Heart left ventricle (tissue), 16 donors: Measurements from ENCODE around the gene LDAF1. TPM values are rescaled to one million over a fixed set of nuclear protein-coding genes. Genes with fewer than 3 reads are reported as not detected.
"Not testable (repeated sequence)": the region's sequence is repeated elsewhere in the genome, so short reads cannot be mapped to it uniquely, and the experiment has no call there.

Experiments
- ATAC-seq, 4 donors: fragments of 200-7000 bp; cut with Tn5 transposase; one replicate each; pipeline ENCODE4 v1.9.1; 2020 to 2022; ENCODE audit warnings: moderate library complexity in 4 of 4, mild to moderate bottlenecking in 3 of 4, moderate number of reproducible peaks in 1 of 4
- DNase-seq, 5 donors: peaks; one replicate each; pipeline ENCODE4 v3.0.0-alpha.2; 2020
- H3K27ac ChIP-seq, 12 donors: fragments of 200-600 bp; sonication (generic) in 4 of 12; one replicate each; pipeline versions ENCODE4 v1.5.0 to v1.8.0; 2016 to 2022; ENCODE audit warnings: mild to moderate bottlenecking in 2 of 12
- H3K27me3 ChIP-seq, 9 donors: fragments of 200-600 bp; sonication (generic) in 2 of 9; one replicate each; pipeline versions ENCODE4 v1.5.1 to v1.8.0; 2016 to 2022; ENCODE audit warnings: mild to moderate bottlenecking in 3 of 9
- H3K36me3 ChIP-seq, 9 donors: fragments of 200-600 bp; sonication (generic) in 2 of 9; one replicate each; pipeline versions ENCODE4 v1.5.0 to v1.8.0; 2018 to 2022; ENCODE audit warnings: mild to moderate bottlenecking in 2 of 9
- H3K4me1 ChIP-seq, 12 donors: fragments of 200-600 bp; sonication (generic) in 4 of 12; one replicate each; pipeline versions ENCODE4 v1.5.0 to v1.8.0; 2016 to 2022; ENCODE audit warnings: mild to moderate bottlenecking in 3 of 12
- H3K4me3 ChIP-seq, 12 donors: fragments of 200-600 bp; sonication (generic) in 4 of 12; one replicate each; pipeline versions ENCODE4 v1.5.0 to v1.8.0; 2017 to 2022; ENCODE audit warnings: mild to moderate bottlenecking in 9 of 12, moderate library complexity in 4 of 12
- H3K9me3 ChIP-seq, 12 donors: fragments of 200-600 bp; sonication (generic) in 4 of 12; one replicate each; pipeline versions ENCODE4 v1.5.0 to v1.8.0; 2016 to 2022; ENCODE audit warnings: mild to moderate bottlenecking in 1 of 12
- POLR2A ChIP-seq, 2 donors: fragments of 450-650 bp; IDR thresholded peaks; one replicate each; pipeline ENCODE4 v1.6.1; 2017; ENCODE audit warnings: antibody characterized with exemption in 2 of 2, mild to moderate bottlenecking in 2 of 2, moderate library complexity in 2 of 2
- WGBS, 4 donors: extraction: QIAGEN DNeasy Blood & Tissue Kit in 2 of 4; methylation state at CpG; one replicate each; pipeline versions ENCODE4 v1.1.5 to v1.1.7; 2013 to 2018; 5-methylcytosine and 5-hydroxymethylcytosine counted together
- intact Hi-C, 10 donors: fragments of 100-400 bp; cut with DNase I; formaldehyde crosslinking; loops; one replicate each; pipeline versions ENCODE4 v1.11.1 to v1.14.2; 2022
- polyA plus RNA-seq, 2 donors: library from polyadenylated mRNA; stranded (reverse); fragments of 200-250 nt; gene quantifications; one replicate each; pipeline ENCODE4 v1.2.3, GENCODE V29; 2013
- total RNA-seq, 9 donors: library from RNA; depleted of rRNA in 2 of 9; stranded (reverse); fragments of >200 nt in 2 of 9; fragmentation: NEBNext Ultra II Directional in 3 of 9; extraction: Animal tissue kit (Norgen Biotek cat#: 25700) in 3 of 9; gene quantifications; one replicate each; pipeline versions ENCODE4 v1.1.0 to v1.2.4, GENCODE V29; 2016 to 2023
- TF ChIP-seq, protein P1 (sequence below), 12 donors: fragments of 200-600 bp; sonication (generic) in 4 of 12; IDR thresholded peaks; one replicate each; pipeline versions ENCODE4 v1.5.0 to v1.8.0; 2018 to 2022; ENCODE audit warnings: antibody characterized with exemption in 12 of 12, mild to moderate bottlenecking in 5 of 12
- donor health status: ischemic (EF 13 %, LVEDD 7.1; RV severe dilation, severe dysfunction).
- donor health status: healthy with polysubstance abuse.
- donor health status: DM: no; HTN: yes; CAD: no.
- donor health status: DM: no; HTN: no; CAD: no.
- donor health status: ischemic (EF 25% LVEDD 6.9; RV normal size, moderate dysfunction).
- donor health status: ischemic (EF 25% LVEDD 5.7; RV mildly dilated, moderate dysfunction).
- donor health status: healthy.
- donor health status: DM: yes; HTN: yes; CAD: no.
- donor health status: ischemic (EF 35%, LVEDD 5.7; RV mildly dilated, moderate dysfunction).
- donor health status: nonischemic (EF 11% LVEDD 7.7; RV severe dilation, severe dysfunction).
- donor health status: DM: yes; HTN: yes; CAD: no.
- donor health status: PGD.
- donor health status: ischemic (EF 29% LVEDD 5.4; RV normal size, mild dysfunction).
- donor health status: nonischemic (EF 23%, LVEDD 6.1; RV moderate dilation, normal function).

The LDAF1 gene
- total and polyA plus RNA-seq, 11 donors: 31.0 to 334 (median 138) TPM

DNA sequence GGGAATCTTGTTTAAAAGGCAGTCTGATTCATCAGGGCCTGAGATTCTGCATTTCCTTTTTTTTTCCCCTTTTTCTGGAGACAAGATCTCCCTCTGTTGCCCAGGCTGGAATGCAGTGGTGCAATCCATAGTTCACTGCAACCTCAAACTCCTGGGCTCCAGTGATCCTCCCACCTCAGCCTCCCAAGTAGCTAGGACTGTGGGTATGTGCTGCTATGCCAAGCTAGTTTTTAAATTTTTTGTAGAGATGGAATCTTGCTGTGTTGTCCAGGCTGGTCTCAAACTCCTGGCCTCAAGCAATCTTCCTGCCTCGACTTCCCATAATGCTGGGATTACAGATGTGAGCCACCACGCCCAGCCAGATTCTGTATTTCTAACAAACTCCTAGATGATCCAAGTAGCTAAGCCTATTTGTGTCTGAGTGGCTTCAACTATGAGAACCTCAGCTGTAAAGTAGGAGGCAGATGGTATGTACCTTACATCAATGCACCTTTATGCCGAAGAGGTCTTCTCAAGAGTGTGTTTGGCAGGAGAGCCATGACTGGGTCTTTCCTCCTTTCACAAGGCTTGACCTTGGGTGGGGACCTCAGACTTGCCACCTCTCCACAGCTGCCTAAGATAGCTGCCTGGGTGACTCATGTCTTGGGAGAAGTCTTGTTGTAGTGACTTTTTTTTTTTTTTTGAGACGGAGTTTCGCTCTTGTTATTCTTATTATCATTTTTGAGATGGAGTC lies 10.9 kb downstream of the LDAF1 start:
- H3K4me1 ChIP-seq: peaks cover 0 to 21% (median 0%) of the 10 kb centered on the region in 12 donors
- 86 to 95% (median 91%) methylated on average over 5 of the region's 5 CpGs for WGBS, 4 donors
- intact Hi-C loops: loop anchor here in 1 of 10 donors (10.0 kb wide), 1 partner anchor 1025 kb away; no protein-coding TSS in a partner anchor
- no peaks in the 10 kb centered on the region for H3K9me3 ChIP-seq
- H3K27ac ChIP-seq: no peak overlapping the region
- TF ChIP-seq POLR2A (IDR thresholded peaks at IDR 0.05): no peak
- TF ChIP-seq, protein P1, sequence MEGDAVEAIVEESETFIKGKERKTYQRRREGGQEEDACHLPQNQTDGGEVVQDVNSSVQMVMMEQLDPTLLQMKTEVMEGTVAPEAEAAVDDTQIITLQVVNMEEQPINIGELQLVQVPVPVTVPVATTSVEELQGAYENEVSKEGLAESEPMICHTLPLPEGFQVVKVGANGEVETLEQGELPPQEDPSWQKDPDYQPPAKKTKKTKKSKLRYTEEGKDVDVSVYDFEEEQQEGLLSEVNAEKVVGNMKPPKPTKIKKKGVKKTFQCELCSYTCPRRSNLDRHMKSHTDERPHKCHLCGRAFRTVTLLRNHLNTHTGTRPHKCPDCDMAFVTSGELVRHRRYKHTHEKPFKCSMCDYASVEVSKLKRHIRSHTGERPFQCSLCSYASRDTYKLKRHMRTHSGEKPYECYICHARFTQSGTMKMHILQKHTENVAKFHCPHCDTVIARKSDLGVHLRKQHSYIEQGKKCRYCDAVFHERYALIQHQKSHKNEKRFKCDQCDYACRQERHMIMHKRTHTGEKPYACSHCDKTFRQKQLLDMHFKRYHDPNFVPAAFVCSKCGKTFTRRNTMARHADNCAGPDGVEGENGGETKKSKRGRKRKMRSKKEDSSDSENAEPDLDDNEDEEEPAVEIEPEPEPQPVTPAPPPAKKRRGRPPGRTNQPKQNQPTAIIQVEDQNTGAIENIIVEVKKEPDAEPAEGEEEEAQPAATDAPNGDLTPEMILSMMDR (IDR thresholded peaks at IDR 0.05): no peak
- no peaks in the 10 kb centered on the region for H3K27me3 ChIP-seq
- no peak overlapping the region for H3K4me3 ChIP-seq
- ATAC-seq: no peak
- DNase-seq: no peak
- H3K36me3 ChIP-seq: peaks cover 0 to 87% (median 79%) of the 10 kb centered on the region in 9 donors

DNA sequence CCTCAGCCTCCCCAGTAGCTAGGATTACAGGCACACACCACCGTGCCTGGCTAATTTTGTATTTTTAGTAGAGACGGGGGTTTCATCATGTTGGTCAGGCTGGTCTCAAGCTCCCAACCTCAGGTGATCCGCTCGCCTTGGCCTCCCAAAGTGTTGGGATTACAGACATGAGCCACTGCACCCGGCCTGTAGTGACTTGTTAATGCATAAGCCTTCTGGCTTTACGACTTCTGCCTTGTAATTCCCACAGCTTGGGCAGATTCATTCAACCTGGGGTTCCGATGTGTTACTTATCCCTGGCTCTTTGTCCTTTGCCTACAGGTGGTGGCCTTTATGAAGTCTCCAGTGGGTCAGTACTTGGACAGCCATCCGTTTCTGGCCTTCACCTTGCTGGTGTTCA lies 11.6 kb downstream of the LDAF1 start:
- H3K9me3 ChIP-seq, H3K27ac ChIP-seq, ATAC-seq, H3K27me3 ChIP-seq, intact Hi-C loops, H3K4me3 ChIP-seq, DNase-seq: not testable (repeated sequence)
- Histone ChIP-seq H3K4me1 (peaks cover 0 to 14% (median 0%) of the 10 kb centered on the region in 12 donors), H3K36me3 (peaks cover 0 to 87% (median 79%) of the 10 kb centered on the region in 9 donors)
- 93 to 95% (median 95%) methylated on average over 8 of the region's 8 CpGs for WGBS, 4 donors

DNA sequence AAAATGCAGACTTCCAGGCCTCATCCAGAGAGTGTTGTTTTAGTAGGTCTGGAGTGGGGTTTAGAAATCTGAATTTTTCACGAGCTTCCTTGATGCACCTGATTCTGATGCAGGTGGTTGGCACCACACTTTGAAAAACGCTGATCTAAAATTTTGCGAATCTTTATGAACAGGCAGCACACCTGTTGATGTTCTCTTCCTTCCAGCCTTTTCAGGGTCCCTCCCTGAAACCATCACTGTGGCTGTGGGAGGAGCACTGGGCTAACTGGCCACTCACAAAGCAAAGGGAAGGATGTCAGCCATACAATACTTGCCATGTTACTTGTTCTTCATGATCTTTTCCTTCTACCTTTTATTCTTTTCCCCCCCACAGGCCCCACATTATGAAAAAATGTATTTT lies 14.2 kb downstream of the LDAF1 start:
- Histone ChIP-seq H3K9me3 (no peaks in the 10 kb centered on the region), H3K4me3 (no peak overlapping the region), H3K36me3 (peaks cover 0 to 87% (median 74%) of the 10 kb centered on the region in 9 donors), H3K27ac (no peak overlapping the region), H3K27me3 (no peaks in the 10 kb centered on the region), H3K4me1 (peaks cover 0 to 11% (median 0%) of the 10 kb centered on the region in 12 donors)
- intact Hi-C loops: no loop called here
- DNase-seq (no peak), ATAC-seq (no peak)
- WGBS, 4 donors: 92 to 95% (median 94%) methylated on average over 3 of the region's 3 CpGs
- TF ChIP-seq, protein P1 (IDR thresholded peaks at IDR 0.05): no peak
- no peak for TF ChIP-seq POLR2A (IDR thresholded peaks at IDR 0.05)

DNA sequence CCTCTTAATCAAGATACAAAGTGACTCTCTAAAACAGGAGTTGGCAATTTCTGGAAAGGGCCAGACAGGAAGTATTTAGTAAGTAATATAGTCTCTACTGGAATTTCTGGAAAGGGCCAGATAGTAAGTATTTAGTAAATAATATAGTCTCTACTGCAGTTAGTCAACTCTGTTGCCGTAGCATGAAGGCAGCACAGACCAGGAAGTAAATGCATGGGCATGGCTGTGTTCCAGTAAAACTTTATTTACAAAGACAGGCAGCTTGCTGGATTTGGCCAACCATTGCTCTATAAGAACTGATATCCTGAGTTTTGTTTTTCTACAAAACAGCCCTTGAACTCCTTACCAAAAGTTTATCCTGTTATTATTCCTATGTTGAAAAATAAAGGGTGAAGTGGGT lies 16.9 kb downstream of the LDAF1 start:
- intact Hi-C loops: no loop called here
- no peak overlapping the region for H3K4me3 ChIP-seq
- H3K27me3 ChIP-seq: no peaks in the 10 kb centered on the region
- H3K4me1 ChIP-seq: peaks cover 0 to 8% (median 0%) of the 10 kb centered on the region in 12 donors
- H3K9me3 ChIP-seq: no peaks in the 10 kb centered on the region
- no peak for ATAC-seq
- WGBS, 4 donors: 35 to 95% (median 91%) methylated on average over 1 of the region's 1 CpG
- no peak for DNase-seq
- TF ChIP-seq, protein P1 (IDR thresholded peaks at IDR 0.05): no peak
- no peak for TF ChIP-seq POLR2A (IDR thresholded peaks at IDR 0.05)
- no peak overlapping the region for H3K27ac ChIP-seq
- peaks cover 0 to 100% (median 85%) of the 10 kb centered on the region in 9 donors for H3K36me3 ChIP-seq
